Naive thymus-derived CD4-positive, alpha-beta T cell (primary cell): ENCODE results near the gene SLC6A19. TPM values are rescaled to one million over a fixed set of nuclear protein-coding genes. Genes with fewer than 3 reads are reported as not detected.

ENCODE experiments used
- ATAC-seq: fragments of 150-1000 bp; cut with Tn5 transposase; 2 replicates; pipeline ENCODE4 v1.10.0; 2021; ENCODE audit warnings: mild to moderate bottlenecking, moderate library complexity
- CTCF ChIA-PET: fragments of 350-600 bp; sonication (Branson Sonifier 250); formaldehyde crosslinking; loops from one replicate; lab custom pipeline; 2021; ENCODE audit warnings: antibody characterized with exemption; lab: Charles Lee
- POLR2A ChIA-PET: fragments of 350-600 bp; sonication (Branson Sonifier 250); formaldehyde crosslinking; loops from one replicate; lab custom pipeline; 2021; ENCODE audit warnings: antibody characterized with exemption, inconsistent platforms; lab: Charles Lee
- DNase-seq, 9 donors: peaks; one replicate each; pipeline versions ENCODE4 v3.0.0 to v3.0.0-alpha.2; 2020 to 2022; ENCODE audit warnings: mixed read lengths in 1 of 9
- H3K27ac ChIP-seq: one replicate; pipeline ENCODE4 v1.7.0; 2013; ENCODE audit warnings: mild to moderate bottlenecking, low read depth, low read length, moderate library complexity
- H3K27me3 ChIP-seq, 2 donors: one replicate each; pipeline ENCODE4 v1.7.0; 2013; ENCODE audit warnings: low read length in 2 of 2, mild to moderate bottlenecking in 2 of 2, moderate library complexity in 2 of 2; ENCODE audit not compliant: control insufficient read depth in 2 of 2, insufficient read depth in 2 of 2
- H3K36me3 ChIP-seq, 3 experiments: 1 replicate in 2 of 3; 2 replicates in 1 of 3; pipeline ENCODE4 v1.7.0; 2013; ENCODE audit warnings: low read length in 3 of 3, mild to moderate bottlenecking in 3 of 3, moderate library complexity in 1 of 3; ENCODE audit not compliant: insufficient read depth in 3 of 3, control insufficient read depth in 2 of 3
- H3K4me1 ChIP-seq, 2 donors: one replicate each; pipeline ENCODE4 v1.7.0; 2013; ENCODE audit warnings: low read length in 2 of 2, mild to moderate bottlenecking in 2 of 2, moderate library complexity in 1 of 2; ENCODE audit not compliant: control insufficient read depth in 2 of 2, insufficient read depth in 2 of 2
- H3K4me3 ChIP-seq: 2 replicates; pipeline ENCODE4 v1.7.0; 2013; ENCODE audit warnings: mild to moderate bottlenecking, low read length
- H3K9me3 ChIP-seq, 3 experiments: 1 replicate in 2 of 3; 2 replicates in 1 of 3; pipeline ENCODE4 v1.7.0; 2013; ENCODE audit warnings: low read length in 3 of 3; ENCODE audit not compliant: control insufficient read depth in 2 of 3
- H3K27ac Mint-ChIP-seq, 9 donors: one replicate each; pipeline ENCODE4 v1.8.0; 2020 to 2022; ENCODE audit warnings: mixed read lengths in 9 of 9, mild to moderate bottlenecking in 8 of 9, moderate library complexity in 5 of 9, inconsistent platforms in 2 of 9
- H3K27me3 Mint-ChIP-seq, 5 donors: one replicate each; pipeline ENCODE4 v1.8.0; 2021 to 2022; ENCODE audit warnings: mixed read lengths in 5 of 5, mild to moderate bottlenecking in 1 of 5
- H3K36me3 Mint-ChIP-seq, 5 donors: one replicate each; pipeline ENCODE4 v1.8.0; 2020 to 2022; ENCODE audit warnings: mixed read lengths in 5 of 5, mild to moderate bottlenecking in 3 of 5, inconsistent platforms in 1 of 5
- H3K4me1 Mint-ChIP-seq, 7 donors: one replicate each; pipeline ENCODE4 v1.8.0; 2020 to 2022; ENCODE audit warnings: mixed read lengths in 7 of 7, mild to moderate bottlenecking in 3 of 7, inconsistent platforms in 1 of 7
- H3K4me3 Mint-ChIP-seq, 10 donors: one replicate each; pipeline ENCODE4 v1.8.0; 2020 to 2022; ENCODE audit warnings: mild to moderate bottlenecking in 10 of 10, mixed read lengths in 10 of 10, moderate library complexity in 6 of 10, inconsistent platforms in 2 of 10
- H3K9me3 Mint-ChIP-seq, 11 donors: one replicate each; pipeline ENCODE4 v1.8.0; 2020 to 2022; ENCODE audit warnings: mixed read lengths in 11 of 11, mild to moderate bottlenecking in 4 of 11, inconsistent platforms in 1 of 11, moderate library complexity in 1 of 11
- intact Hi-C, 2 donors: fragments of 100-400 bp; cut with micrococcal nuclease; formaldehyde crosslinking; loops; one replicate each; pipeline ENCODE4 v1.15.1; 2023
- polyA plus RNA-seq, 2 donors: library from polyadenylated mRNA; unstranded; fragments of 300-500 nt; fragmentation: Illumina TruSeq; gene quantifications; one replicate each; pipeline ENCODE4 v1.2.3, GENCODE V29; 2021
- total RNA-seq, 6 experiments: library from RNA in 5 of 6; stranded (reverse) in 5 of 6; gene quantifications; 1 replicate in 5 of 6; 2 replicates in 1 of 6; pipeline ENCODE4 v1.2.3 and lab custom pipeline; 2021 to 2026

Gene SLC6A19
- total and polyA plus RNA-seq, 7 experiments from 2014 or later, result not detected

GRCh38 chr5:1190278-1190677 lies 11.1 kb upstream of the SLC6A19 start:
- Mint-ChIP-seq H3K27ac (no peak overlapping the region), H3K36me3 (no peaks in the 10 kb centered on the region), H3K4me1 (peaks cover 0 to 6% (median 0%) of the 10 kb centered on the region in 7 donors), H3K4me3 (no peak overlapping the region), H3K27me3 (peaks cover 19 to 32% (median 28%) of the 10 kb centered on the region in 5 donors), H3K9me3 (peaks cover 0 to 3% (median 0%) of the 10 kb centered on the region in 11 donors)
- ATAC-seq (no peak), DNase-seq (no peak)
- ChIA-PET POLR2A (no interaction called here), CTCF (interaction anchor here (0.5 kb wide), 1 partner anchor 17 kb away, joined by 4 read pairs; no protein-coding TSS in a partner anchor)
- Histone ChIP-seq H3K4me3 (no peak overlapping the region), H3K27ac (no peak overlapping the region), H3K9me3 (no peaks in the 10 kb centered on the region), H3K4me1 (no peaks in the 10 kb centered on the region), H3K27me3 (no peaks in the 10 kb centered on the region), H3K36me3 (no peaks in the 10 kb centered on the region)
- intact Hi-C loops, result no loop called here

- Histone ChIP-seq H3K27me3 (no peaks in the 10 kb centered on the region), H3K4me1 (no peaks in the 10 kb centered on the region), H3K9me3 (no peaks in the 10 kb centered on the region), H3K27ac (no peak overlapping the region), H3K4me3 (no peak overlapping the region), H3K36me3 (no peaks in the 10 kb centered on the region)
- Mint-ChIP-seq H3K9me3 (peaks cover 0 to 3% (median 0%) of the 10 kb centered on the region in 11 donors), H3K4me3 (no peak overlapping the region), H3K4me1 (peaks cover 0 to 5% (median 0%) of the 10 kb centered on the region in 7 donors), H3K27ac (no peak overlapping the region), H3K36me3 (no peaks in the 10 kb centered on the region), H3K27me3 (peaks cover 19 to 32% (median 28%) of the 10 kb centered on the region in 5 donors)
- intact Hi-C loops, result no loop called here
- ATAC-seq (no peak), DNase-seq (no peak)
- ChIA-PET CTCF (interaction anchor here (0.5 kb wide), 1 partner anchor 18 kb away, joined by 4 read pairs; no protein-coding TSS in a partner anchor), POLR2A (no interaction called here)
Measured at GRCh38 chr5:1190837-1191239, 10.6 kb upstream of the SLC6A19 start.

- Mint-ChIP-seq H3K27me3 (peaks cover 23 to 30% (median 29%) of the 10 kb centered on the region in 5 donors), H3K4me3 (no peak overlapping the region), H3K9me3 (peaks cover 0 to 3% (median 0%) of the 10 kb centered on the region in 11 donors), H3K27ac (no peak overlapping the region), H3K36me3 (no peaks in the 10 kb centered on the region), H3K4me1 (peaks cover 0 to 3% (median 0%) of the 10 kb centered on the region in 7 donors)
- DNase-seq, result no peak
- no peaks in the 10 kb centered on the region for H3K27me3 ChIP-seq
- H3K4me1 ChIP-seq, result no peaks in the 10 kb centered on the region
- no peak overlapping the region for H3K4me3 ChIP-seq
- no peak for ATAC-seq
- ChIA-PET CTCF (no interaction called here), POLR2A (no interaction called here)
- no peaks in the 10 kb centered on the region for H3K36me3 ChIP-seq
- no peaks in the 10 kb centered on the region for H3K9me3 ChIP-seq
- H3K27ac ChIP-seq, result no peak overlapping the region
- intact Hi-C loops, result no loop called here
Measured at GRCh38 chr5:1192971-1193590, 8.3 kb upstream of the SLC6A19 start.

GRCh38 chr5:1193591-1193985 lies 7.8 kb upstream of the SLC6A19 start:
- ChIA-PET CTCF (no interaction called here), POLR2A (no interaction called here)
- Mint-ChIP-seq H3K36me3 (no peaks in the 10 kb centered on the region), H3K9me3 (peaks cover 0 to 3% (median 0%) of the 10 kb centered on the region in 11 donors), H3K4me1 (peaks cover 0 to 3% (median 0%) of the 10 kb centered on the region in 7 donors), H3K27ac (no peak overlapping the region), H3K27me3 (peaks cover 20 to 30% (median 24%) of the 10 kb centered on the region in 5 donors), H3K4me3 (no peak overlapping the region)
- Histone ChIP-seq H3K27me3 (no peaks in the 10 kb centered on the region), H3K9me3 (no peaks in the 10 kb centered on the region), H3K27ac (no peak overlapping the region), H3K4me3 (no peak overlapping the region), H3K36me3 (no peaks in the 10 kb centered on the region), H3K4me1 (no peaks in the 10 kb centered on the region)
- DNase-seq (no peak), ATAC-seq (no peak)
- intact Hi-C loops, result no loop called here

- intact Hi-C loops, result no loop called here
- peaks cover 0 to 3% (median 0%) of the 10 kb centered on the region in 11 donors for H3K9me3 Mint-ChIP-seq
- no peak overlapping the region for H3K27ac Mint-ChIP-seq
- H3K4me3 ChIP-seq, result no peak overlapping the region
- H3K36me3 Mint-ChIP-seq, result no peaks in the 10 kb centered on the region
- H3K4me1 ChIP-seq, result no peaks in the 10 kb centered on the region
- H3K27me3 Mint-ChIP-seq, result peaks cover 14 to 28% (median 17%) of the 10 kb centered on the region in 5 donors
- H3K36me3 ChIP-seq, result no peaks in the 10 kb centered on the region
- H3K27ac ChIP-seq, result no peak overlapping the region
- no peaks in the 10 kb centered on the region for H3K27me3 ChIP-seq
- H3K4me1 Mint-ChIP-seq, result peaks cover 0 to 3% (median 0%) of the 10 kb centered on the region in 7 donors
- no peaks in the 10 kb centered on the region for H3K9me3 ChIP-seq
- ChIA-PET CTCF (no interaction called here), POLR2A (no interaction called here)
- no peak for ATAC-seq
- no peak overlapping the region for H3K4me3 Mint-ChIP-seq
- DNase-seq, result no peak
Measured at GRCh38 chr5:1194378-1194777, 7.0 kb upstream of the SLC6A19 start.

GRCh38 chr5:1195439-1195838 lies 6.0 kb upstream of the SLC6A19 start:
- H3K4me1 ChIP-seq, result no peaks in the 10 kb centered on the region
- H3K27me3 Mint-ChIP-seq, result peaks cover 6 to 21% (median 10%) of the 10 kb centered on the region in 5 donors
- CTCF ChIA-PET, result no interaction called here
- no peaks in the 10 kb centered on the region for H3K27me3 ChIP-seq
- H3K4me3 ChIP-seq, result no peak overlapping the region
- no peak overlapping the region for H3K27ac ChIP-seq
- intact Hi-C loops, result no loop called here
- H3K36me3 Mint-ChIP-seq, result no peaks in the 10 kb centered on the region
- H3K9me3 ChIP-seq, result no peaks in the 10 kb centered on the region
- POLR2A ChIA-PET, result no interaction called here
- H3K4me3 Mint-ChIP-seq, result no peak overlapping the region
- DNase-seq (no peak), ATAC-seq (no peak)
- H3K27ac Mint-ChIP-seq, result no peak overlapping the region
- H3K9me3 Mint-ChIP-seq, result peaks cover 0 to 3% (median 0%) of the 10 kb centered on the region in 11 donors
- no peaks in the 10 kb centered on the region for H3K36me3 ChIP-seq
- H3K4me1 Mint-ChIP-seq, result peaks cover 0 to 3% (median 0%) of the 10 kb centered on the region in 7 donors

GRCh38 chr5:1195916-1196315 lies 5.5 kb upstream of the SLC6A19 start:
- ChIA-PET CTCF (no interaction called here), POLR2A (no interaction called here)
- no peak overlapping the region for H3K4me3 ChIP-seq
- no peaks in the 10 kb centered on the region for H3K9me3 ChIP-seq
- Mint-ChIP-seq H3K27me3 (peaks cover 1 to 17% (median 6%) of the 10 kb centered on the region in 5 donors), H3K27ac (no peak overlapping the region), H3K4me3 (no peak overlapping the region), H3K36me3 (no peaks in the 10 kb centered on the region), H3K4me1 (peaks cover 0 to under 1% (median 0%) of the 10 kb centered on the region in 7 donors), H3K9me3 (peaks cover 0 to 3% (median 0%) of the 10 kb centered on the region in 11 donors)
- no peak for ATAC-seq
- H3K4me1 ChIP-seq, result no peaks in the 10 kb centered on the region
- intact Hi-C loops, result no loop called here
- no peaks in the 10 kb centered on the region for H3K36me3 ChIP-seq
- H3K27ac ChIP-seq, result no peak overlapping the region
- H3K27me3 ChIP-seq, result no peaks in the 10 kb centered on the region
- DNase-seq, result no peak
